ENCODE results near the gene SENP6. TPM values are rescaled to one million over a fixed set of nuclear protein-coding genes. Genes with fewer than 3 reads are reported as not detected.

The SENP6 gene
- total and polyA plus RNA-seq, 4 donors = 12.2 to 42.3 (median 26.8) TPM

- 87% methylated on average over 5 of the region's 5 CpGs for WGBS
- TF ChIP-seq SP1 (IDR thresholded peaks at IDR 0.05) (no peak), REST (IDR thresholded peaks at IDR 0.05) (no peak), NR2F2 (IDR thresholded peaks at IDR 0.05) (no peak), ZBTB33 (IDR thresholded peaks at IDR 0.05) (no peak), GABPA (IDR thresholded peaks at IDR 0.05 in 1 of 2, conservative IDR thresholded peaks at IDR 0.05 in 1 of 2) (no peak), TAF1 (conservative IDR thresholded peaks at IDR 0.05) (no peak), MAX (IDR thresholded peaks at IDR 0.05) (no peak), HNF4G (IDR thresholded peaks at IDR 0.05) (no peak), FOXA1 (IDR thresholded peaks at IDR 0.05) (no peak), RXRA (IDR thresholded peaks at IDR 0.05) (no peak), HNF4A (conservative IDR thresholded peaks at IDR 0.05) (no peak), EGR1 (IDR thresholded peaks at IDR 0.05; ENCODE audit: low read depth in 2 of 2) (no peak), FOXA2 (IDR thresholded peaks at IDR 0.05) (no peak), JUND (IDR thresholded peaks at IDR 0.05) (no peak), YY1 (IDR thresholded peaks at IDR 0.05) (no peak), CTCF (IDR thresholded peaks at IDR 0.05; ENCODE audit: low read depth, low read length, missing input control) (no peak), RAD21 (IDR thresholded peaks at IDR 0.05) (no peak), ATF3 (IDR thresholded peaks at IDR 0.05) (no peak)
- Histone ChIP-seq H3K36me3 (ENCODE audit: control insufficient read depth in 4 of 4, insufficient read depth in 3 of 4, low read depth in 1 of 4, low read length in 3 of 4) (no peaks in the 10 kb centered on the region), H3K4me1 (ENCODE audit: control insufficient read depth in 4 of 4, insufficient read depth in 4 of 4, low read length in 3 of 4) (peaks cover 0 to 3% (median 0%) of the 10 kb centered on the region in 4 donors), H3K9me3 (ENCODE audit: control insufficient read depth in 4 of 4, low read length in 3 of 4) (no peaks in the 10 kb centered on the region), H3K27me3 (ENCODE audit: control insufficient read depth in 4 of 4, insufficient read depth in 4 of 4, low read length in 3 of 4) (no peaks in the 10 kb centered on the region), H3K27ac (ENCODE audit: low read depth in 1 of 2, low read length in 2 of 2) (no peak overlapping the region), H3K9ac (ENCODE audit: low read depth in 1 of 2, low read length in 2 of 2) (no peak overlapping the region), H3K4me3 (ENCODE audit: low read depth in 1 of 3, low read length in 3 of 3) (no peak overlapping the region)
- no peak for DNase-seq (ENCODE audit: low spot score)
Observed at GRCh38 chr6:75759207-75759606, 157.5 kb downstream of the SENP6 start.

All from liver (tissue), 9 donors.